NCI-H2227 (cell line): ENCODE measurements around the gene AQP5.

ENCODE experiments used
- DNase-seq: peaks from one replicate; lab custom pipeline; 2025; ENCODE audit not compliant: unreplicated experiment; lab: John Stamatoyannopoulos, UW

Gene AQP5

DNA sequence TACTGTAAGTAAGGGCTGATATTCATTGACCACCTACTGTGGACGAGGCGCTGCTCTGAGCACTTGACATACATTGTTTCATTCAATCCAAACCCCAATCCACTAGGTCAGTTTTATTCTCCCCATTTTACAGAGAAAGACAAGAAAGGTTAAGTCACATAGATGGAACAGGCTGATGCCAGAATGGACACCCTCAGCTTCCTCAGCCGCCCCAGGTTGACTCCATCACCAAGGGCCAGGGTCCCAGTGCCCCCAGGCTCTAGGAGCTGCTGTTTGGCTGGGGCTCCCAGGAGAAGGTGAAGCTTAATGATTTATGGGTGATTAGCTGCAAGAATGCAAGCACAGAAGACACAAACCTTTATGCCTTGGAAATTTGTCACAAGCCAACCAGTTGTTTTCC lies 11.8 kb upstream of the AQP5 start:
- no peak for DNase-seq

DNA sequence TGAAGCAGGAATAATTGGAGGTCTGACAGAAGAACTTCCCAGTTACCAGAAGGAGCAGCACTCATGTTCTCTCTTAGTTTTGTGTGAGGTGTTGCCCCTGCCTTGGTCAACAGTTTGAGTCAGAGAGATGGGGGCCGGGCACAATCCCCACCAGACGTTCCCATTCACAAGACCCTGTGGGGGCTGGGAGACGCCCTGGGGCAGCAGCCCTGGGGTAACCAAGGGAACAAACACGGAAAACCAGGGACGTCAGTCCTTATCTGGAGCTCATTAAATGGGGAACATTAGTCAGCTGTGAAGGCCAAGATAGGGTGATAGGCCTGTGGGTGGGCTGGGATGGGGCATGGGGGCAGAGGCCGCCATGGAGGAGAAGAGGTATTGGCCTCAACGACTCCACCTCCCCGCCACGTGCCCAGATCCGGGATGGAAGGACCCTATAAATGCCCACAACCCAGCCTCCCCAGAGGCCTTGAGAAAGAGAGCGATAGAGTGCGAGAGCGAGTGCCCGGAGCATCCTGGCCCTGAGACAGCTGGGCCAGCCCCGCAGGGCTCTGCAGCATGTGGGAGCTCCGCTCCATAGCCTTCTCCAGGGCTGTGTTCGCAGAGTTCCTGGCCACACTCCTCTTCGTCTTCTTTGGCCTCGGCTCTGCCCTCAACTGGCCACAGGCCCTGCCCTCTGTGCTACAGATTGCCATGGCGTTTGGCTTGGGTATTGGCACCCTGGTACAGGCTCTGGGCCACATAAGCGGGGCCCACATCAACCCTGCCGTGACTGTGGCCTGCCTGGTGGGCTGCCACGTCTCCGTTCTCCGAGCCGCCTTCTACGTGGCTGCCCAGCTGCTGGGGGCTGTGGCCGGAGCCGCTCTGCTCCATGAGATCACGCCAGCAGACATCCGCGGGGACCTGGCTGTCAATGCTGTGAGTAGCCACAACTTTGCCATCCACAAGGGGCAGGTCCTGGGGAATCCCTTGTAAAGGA lies 11.1 kb upstream of the AQP5 start, which contains the start of gene AQP2:
Gene AQP2 (plus strand): TSS at position 465 of the 979 bp plus-strand sequence. CDS start 94 bp downstream, at position 559.
- no peak for DNase-seq

DNA sequence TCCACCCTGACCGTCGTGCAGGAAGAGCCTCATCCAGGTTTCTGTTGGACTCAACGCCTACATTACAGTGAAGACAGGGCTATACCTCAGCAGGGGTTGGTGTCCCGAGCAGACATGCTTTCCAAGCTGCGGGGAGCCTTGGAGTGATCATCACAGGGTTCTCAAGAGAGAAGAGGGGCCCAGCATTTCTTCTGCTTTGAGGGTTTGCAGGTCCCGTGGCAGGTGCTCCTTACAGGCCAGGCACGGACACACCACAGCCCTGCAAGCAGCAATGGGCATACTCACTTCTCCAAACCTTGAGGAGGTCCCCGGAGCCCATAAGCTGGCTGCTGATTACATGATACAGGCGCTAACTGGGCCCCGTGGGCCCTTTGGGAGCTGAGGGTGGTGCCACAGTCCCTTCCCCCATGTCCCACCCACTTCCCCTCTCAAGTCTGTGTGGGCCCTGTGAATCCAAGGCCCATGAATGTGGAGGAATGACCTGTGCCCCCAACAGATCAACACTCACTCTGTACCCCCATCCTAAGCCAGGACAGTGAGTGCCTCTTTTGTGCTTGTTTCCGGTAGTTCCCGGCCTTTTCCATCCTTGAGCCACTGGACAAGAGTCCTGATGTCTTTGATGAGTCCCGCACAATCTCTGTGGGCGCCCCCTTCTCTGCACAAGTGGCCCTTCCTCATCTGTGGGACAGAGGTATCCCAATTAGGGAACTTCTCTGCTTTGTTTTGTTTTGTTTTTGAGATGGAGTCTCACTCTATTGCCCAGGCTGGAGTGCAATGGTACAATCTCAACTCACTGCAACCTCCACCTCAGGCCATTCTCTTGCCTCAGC lies 10.0 kb upstream of the AQP5 start:
- no peak for DNase-seq

DNA sequence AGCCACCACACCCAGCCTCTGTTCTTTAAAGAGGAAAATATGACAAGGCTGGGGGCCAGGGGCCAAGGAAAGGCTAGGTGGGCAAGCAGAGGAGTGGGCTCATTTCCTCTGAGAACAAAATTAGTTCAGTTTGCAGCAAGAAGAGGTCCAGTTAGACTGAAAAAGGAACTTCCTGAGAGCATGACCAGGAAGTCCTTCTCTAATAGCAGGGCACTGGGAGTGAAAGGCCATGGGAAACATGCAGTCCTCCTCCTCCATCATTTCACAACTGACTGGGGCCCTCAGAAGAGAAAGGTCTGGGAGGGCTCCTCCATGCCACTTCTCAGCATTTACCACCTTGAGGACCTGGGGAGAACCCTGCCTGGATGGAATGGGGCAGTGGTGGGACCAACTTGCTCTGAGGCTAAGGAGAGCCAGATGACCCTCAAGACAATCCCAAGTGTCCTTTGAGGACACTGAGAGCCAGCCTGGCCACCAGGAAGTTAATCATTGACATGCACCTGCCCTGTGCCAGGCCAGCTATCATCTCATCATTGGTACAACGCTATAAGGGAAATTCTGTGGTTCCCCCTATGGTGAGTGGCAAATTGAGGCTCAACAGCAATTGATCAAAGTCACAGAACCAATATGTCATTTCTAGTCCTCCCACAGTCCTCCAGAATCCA lies 9.1 kb upstream of the AQP5 start:
- DNase-seq, result no peak

DNA sequence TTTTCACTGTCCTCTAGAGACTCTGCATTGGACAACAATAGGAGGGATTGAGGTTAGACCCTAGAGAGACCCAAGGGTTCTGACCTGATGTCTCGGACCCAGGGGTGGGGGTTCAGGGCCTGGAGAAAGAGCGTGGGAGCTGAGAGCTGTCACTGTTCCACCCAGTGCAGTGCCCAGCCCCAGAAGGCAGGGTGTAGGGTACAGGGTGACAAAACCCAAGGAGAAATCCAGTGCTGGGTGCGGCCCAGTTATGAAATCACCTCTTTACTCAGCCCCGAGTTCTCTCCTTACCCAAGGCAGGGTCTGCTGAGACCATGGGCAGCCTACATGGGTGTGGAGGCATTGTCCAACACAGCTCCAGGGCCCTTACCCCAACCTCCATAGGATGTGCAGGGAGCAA lies 8.5 kb upstream of the AQP5 start:
- DNase-seq, result no peak

DNA sequence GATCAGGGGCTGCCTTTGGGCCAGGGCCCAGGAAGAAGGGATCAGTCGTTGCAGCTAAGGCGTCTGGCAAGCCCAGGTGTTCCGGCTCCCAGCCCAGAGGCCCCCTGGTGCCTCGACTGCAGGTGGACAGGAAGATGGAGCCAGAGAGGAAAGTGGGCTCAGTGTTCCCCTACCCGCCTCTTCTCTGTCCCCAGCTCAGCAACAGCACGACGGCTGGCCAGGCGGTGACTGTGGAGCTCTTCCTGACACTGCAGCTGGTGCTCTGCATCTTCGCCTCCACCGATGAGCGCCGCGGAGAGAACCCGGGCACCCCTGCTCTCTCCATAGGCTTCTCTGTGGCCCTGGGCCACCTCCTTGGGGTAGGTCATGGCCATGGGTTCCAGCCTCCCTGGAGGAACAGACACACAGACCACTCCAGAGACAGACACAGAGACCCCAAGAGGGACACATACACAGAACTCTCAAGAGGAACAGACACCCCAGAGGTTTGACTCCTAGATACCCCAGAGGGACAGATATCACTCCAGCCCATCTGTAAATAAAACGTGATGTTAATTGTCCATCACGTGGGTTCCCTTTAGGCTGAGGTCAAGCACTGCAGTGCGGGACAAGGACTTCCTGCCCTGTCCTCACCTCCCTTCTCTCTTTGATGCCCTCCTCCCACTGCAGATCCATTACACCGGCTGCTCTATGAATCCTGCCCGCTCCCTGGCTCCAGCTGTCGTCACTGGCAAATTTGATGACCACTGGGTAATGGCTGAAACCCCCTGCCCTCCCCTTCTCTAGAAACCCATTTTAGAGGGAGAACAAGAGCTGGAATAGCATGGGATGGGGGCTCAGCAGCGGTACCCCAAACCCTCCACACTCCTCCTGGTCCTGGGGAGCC lies 7.5 kb upstream of the AQP5 start:
- DNase-seq, result no peak

DNA sequence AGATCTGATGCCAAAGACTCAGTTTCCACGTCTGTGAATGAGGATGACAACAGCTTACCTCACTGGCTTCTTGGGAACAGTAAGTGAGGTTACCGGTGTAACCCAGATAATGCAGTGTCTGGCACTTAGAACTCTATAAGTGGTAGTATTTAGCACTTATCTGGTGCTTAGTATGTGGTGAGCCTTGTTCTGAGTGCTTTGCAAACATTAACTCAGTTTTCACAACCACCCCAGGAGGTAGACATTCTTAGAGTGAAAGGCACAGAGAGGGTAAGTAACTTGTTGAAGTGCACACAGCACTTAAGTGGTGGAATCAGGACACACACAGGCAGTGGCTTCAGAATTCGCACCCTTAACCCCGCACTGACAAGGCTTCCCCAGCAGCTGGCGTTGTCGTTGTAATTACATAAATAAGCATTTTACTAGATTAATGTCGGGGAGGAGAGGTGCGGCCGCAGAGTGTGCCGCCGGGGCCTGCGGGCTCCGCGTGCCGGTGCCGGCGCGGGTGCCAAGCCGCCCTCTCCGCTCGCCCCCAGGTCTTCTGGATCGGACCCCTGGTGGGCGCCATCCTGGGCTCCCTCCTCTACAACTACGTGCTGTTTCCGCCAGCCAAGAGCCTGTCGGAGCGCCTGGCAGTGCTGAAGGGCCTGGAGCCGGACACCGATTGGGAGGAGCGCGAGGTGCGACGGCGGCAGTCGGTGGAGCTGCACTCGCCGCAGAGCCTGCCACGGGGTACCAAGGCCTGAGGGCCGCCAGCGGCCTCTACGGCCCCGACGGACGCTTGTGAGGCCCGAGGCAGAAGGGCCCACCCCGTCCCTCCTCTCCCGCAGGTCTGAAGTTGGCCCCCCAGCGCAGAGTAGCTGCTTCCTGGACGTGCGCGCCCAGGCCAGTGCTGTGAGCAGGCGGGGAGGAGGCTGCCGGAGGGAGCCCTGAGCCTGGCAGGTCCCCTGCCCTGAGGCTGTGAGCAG lies 6.5 kb upstream of the AQP5 start:
- DNase-seq, result no peak

DNA sequence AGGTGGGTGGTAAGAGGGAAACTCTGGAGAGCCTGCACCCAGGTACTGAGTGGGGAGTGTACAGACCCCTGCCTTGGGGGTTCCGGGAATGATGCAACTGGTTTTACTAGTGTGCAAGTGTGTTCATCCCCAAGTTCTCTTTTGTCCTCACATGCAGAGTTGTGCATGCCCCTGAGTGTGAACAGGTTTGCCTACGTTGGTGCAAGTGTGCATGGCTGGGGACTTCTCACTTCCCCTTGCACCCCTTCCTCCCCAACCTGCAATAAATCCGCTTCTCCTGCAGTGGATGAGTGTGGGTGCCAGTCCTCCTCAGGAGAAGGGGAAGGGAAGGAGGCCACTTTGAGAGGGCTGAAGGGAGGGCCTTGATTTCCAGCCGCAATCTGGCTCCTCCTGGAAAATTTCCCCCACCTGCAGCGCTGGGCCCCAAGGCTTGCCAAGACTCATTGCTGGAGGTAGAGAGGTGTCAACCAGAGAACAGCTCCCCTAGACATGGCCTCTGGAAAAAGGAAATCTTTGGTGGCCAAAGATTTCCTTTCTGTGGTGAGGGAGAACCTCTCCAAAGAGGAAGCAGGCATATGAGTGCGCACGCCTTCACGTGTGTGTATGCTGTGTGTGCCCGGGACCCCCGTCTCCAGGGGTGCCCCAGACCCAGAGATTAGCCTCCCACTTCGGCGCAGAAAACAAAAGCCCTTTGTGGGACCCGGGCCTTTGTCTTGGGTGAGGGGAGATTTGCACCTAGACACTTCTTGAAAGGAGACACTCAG lies 5.6 kb upstream of the AQP5 start:
- DNase-seq, result no peak

DNA sequence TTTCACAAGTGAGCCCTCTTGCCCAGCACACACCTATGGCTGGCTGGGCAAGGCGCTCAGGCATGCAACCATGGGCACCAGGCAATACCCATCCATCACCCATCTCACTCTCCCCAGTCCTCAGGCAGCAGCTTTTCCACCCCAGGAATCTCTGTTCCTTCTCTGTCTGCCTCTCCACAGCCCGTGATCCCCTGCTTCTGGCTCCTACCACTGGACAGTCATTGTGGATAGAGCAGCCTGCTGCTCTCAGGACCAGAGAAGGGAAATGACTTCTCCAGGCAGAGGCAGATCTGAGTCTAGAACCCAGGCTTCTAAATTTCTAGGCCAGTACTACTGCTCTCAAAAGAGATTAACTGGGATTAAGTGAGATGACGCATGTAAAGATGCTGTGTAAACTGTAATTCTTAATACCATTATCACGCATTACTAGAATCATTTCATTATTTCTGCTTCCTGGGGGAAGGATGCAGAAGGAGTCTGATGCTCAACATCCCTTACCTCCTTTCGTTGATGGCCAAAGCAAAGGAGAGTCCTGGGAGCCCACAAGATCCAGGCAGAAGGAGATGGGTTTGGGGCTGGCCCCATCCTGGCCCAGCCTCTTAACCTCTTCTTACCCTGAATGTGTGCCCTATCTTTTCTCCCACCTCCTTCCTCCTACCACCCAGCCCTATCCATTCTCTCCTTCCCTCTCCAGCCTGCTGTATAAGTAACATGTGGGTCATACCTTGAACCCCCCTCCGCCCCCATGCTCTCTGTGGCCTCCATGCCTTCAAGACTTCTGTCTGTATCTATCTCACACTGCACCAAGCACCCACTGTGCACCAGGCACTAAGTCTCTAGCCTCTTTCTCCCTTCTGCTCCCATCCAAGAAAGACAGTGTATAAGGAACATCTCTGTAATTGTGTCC lies 4.8 kb upstream of the AQP5 start:
- DNase-seq, result no peak

DNA sequence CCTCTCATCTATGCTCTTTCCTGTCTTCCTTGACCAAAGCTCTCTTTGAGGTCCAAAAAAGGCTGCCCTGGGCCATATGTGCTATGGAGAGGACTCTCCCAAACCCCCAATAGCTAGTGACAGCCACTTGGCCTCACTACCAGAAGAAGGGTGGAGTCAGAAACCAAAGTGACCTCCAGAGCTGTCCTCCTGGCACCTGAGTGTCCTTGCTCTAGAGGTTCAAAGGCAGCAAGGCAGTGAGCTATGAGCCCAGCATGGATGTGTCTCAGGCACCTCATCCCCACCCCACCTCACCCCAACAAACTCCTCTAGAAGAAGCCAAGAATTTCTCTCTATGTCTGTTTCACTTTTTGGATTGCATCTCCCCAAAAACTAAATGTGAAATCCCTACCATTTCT lies 4.1 kb upstream of the AQP5 start:
- DNase-seq, result no peak

DNA sequence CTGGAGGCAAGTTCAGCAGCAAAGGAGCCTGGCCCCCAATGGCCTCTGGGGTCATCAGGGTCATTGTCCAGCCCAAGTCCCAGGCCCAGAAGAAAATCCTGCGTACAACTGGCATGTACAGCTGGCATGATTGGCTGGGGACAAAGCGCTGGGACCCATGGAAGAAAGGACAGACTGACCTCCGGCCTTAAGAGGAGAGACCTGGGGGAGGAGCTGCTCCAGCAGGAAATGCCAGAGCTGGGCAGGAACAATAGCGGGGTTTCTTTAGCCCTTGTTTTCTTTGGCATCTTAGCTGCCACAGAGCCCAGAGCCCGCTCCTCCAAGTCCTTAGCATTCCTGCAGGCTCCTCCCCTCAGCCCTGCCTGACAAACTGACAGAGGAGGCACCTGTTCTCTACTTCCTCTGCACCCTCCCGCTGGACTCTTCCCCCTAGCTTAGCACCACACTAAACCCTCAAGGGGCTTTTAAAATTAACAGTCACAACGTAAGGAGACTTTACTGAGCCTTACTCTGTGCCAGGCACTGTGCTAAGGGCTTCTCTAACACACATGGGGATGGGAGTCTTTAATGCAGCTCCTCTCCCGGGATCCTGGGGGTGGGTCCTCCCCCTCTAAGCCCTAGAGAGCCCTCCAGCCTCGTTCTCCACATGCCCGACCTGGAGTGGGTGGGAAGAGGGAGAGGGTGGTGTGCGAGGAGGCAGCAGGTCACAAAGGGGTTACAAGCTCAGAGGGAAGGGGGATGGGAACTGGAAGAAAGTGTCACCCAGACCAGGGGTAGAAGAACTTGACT lies 1.8 kb upstream of the AQP5 start:
- DNase-seq, result no peak

DNA sequence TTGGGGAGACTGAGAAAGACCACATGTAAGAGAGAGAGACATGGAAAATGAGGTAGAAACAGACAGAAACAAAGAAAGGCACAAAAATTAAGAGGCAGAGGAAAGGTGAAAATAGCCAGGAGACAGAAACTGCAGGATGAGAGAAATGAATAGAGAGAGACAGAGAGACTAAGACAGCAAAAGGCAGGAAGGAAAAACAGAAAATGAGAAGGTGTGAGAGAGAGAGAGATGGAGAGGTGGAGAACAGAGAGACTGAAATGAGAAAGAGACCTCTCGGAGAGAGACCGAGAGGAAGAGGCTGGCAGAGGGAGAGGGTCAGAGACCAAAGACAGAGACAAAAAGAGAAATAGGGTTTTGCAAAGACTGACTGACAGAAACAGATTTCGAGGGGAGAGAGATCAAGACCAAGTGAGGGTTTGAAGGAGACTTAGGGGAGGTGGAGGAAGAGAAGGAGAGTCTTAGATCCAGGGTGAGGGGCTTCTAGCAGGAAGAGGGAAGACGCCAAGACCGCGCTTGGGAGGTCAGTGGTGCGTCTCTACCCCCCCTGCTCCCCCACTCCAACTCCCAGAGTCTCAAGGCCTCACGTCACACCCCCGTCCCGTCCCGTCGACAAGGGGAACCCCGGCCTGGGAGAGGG lies 1.1 kb upstream of the AQP5 start:
- DNase-seq, result no peak

DNA sequence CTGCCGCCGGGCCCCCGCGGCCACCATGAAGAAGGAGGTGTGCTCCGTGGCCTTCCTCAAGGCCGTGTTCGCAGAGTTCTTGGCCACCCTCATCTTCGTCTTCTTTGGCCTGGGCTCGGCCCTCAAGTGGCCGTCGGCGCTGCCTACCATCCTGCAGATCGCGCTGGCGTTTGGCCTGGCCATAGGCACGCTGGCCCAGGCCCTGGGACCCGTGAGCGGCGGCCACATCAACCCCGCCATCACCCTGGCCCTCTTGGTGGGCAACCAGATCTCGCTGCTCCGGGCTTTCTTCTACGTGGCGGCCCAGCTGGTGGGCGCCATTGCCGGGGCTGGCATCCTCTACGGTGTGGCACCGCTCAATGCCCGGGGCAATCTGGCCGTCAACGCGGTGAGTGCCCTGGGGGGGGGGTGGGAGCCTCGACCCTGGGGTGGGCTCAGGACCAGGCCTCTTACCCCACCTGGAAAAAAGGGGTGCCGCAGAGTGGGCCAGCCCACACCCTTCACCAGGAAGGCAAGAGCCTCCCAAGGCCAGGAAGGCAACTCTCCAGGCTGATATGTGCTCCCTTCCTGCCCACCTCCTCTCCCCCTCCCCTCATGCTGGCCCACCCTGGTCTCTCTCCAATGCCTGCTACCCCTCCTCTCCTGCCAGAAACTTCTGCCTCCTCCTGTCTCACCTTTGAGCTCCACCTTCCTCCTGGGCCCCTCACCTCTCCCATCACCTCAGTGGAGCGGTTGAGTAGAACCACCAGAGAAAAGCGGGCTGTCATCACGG lies 507 bp downstream of the AQP5 start:
- DNase-seq, result no peak

DNA sequence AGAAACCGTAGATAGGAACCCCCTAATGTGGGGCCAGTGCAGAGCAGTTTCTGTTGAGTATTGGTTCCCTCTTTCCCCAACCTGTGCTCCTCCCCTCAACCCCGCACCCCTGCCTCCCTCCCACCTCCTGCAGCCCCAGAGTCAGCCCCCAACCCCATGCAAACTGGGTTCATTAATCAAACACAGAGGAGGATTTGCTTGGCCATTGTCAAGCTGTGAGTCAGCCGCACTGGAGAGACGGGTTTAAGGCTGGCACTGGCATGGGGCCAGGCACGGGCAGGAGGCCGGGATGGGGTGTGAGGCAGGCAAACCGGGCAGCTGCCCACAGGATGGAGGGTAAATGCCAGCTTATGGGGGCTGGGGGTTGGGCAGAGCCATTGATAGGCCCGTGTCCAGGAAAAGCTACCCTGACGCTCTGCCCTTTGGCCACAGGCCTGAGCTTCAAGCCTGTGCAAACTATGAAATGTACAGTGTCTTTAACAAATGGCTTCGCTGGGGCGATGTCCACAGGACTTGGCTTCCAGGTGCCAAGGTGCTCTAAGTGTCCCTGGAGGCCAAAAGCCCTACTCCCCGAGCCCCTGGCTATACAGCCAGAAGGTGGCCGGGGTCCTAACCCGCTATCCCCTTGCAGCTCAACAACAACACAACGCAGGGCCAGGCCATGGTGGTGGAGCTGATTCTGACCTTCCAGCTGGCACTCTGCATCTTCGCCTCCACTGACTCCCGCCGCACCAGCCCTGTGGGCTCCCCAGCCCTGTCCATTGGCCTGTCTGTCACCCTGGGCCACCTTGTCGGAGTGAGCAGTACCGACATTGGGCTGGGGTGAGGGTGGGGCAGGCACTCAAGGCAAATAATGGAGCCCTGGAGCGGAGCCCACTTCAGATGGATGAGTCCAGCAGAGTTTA lies 1.4 kb downstream of the AQP5 start:
- DNase-seq, result no peak
